NCI-H226 (cell line): Measurements from ENCODE around the gene ZMIZ2.
"Not testable (repeated sequence)": the region's sequence is repeated elsewhere in the genome, so short reads cannot be mapped to it uniquely, and the experiment has no call there.

ENCODE experiments used
- DNase-seq: peaks from one replicate; pipeline ENCODE4 v3.0.0-alpha.2; 2015

The ZMIZ2 gene

GRCh38 chr7:44759246-44759645 lies 10.6 kb downstream of the ZMIZ2 start:
- DNase-seq = no peak

- no peak for DNase-seq
Measured at GRCh38 chr7:44760034-44760580, 11.5 kb downstream of the ZMIZ2 start.

- no peak for DNase-seq
Measured at GRCh38 chr7:44761207-44762161, 12.8 kb downstream of the ZMIZ2 start.

GRCh38 chr7:44762300-44762699 lies 13.7 kb downstream of the ZMIZ2 start:
- no peak for DNase-seq

- DNase-seq = no peak
Measured at GRCh38 chr7:44762726-44763522, 14.3 kb downstream of the ZMIZ2 start.

- no peak for DNase-seq
Measured at GRCh38 chr7:44764081-44764480, 15.4 kb downstream of the ZMIZ2 start.

GRCh38 chr7:44764665-44765578 lies 16.3 kb downstream of the ZMIZ2 start:
- DNase-seq = no peak

- DNase-seq = no peak
Measured at GRCh38 chr7:44765579-44766415, 17.1 kb downstream of the ZMIZ2 start.

- no peak for DNase-seq
Measured at GRCh38 chr7:44766416-44766801, 17.8 kb downstream of the ZMIZ2 start.

GRCh38 chr7:44767134-44767911 lies 18.7 kb downstream of the ZMIZ2 start:
- no peak for DNase-seq

- no peak for DNase-seq
Measured at GRCh38 chr7:44767912-44768627, 19.4 kb downstream of the ZMIZ2 start.

- no peak for DNase-seq
Measured at GRCh38 chr7:44768628-44769371, 20.2 kb downstream of the ZMIZ2 start.

- DNase-seq = no peak
Measured at GRCh38 chr7:44769376-44769775, 20.7 kb downstream of the ZMIZ2 start.

GRCh38 chr7:44769776-44770294 lies 21.2 kb downstream of the ZMIZ2 start:
- DNase-seq = peak; percentile 82

GRCh38 chr7:44771358-44771757 lies 22.7 kb downstream of the ZMIZ2 start:
- no peak for DNase-seq

GRCh38 chr7:44772440-44772839 lies 23.8 kb downstream of the ZMIZ2 start:
- DNase-seq = no peak

- DNase-seq = no peak
Measured at GRCh38 chr7:44772867-44773266, 24.2 kb downstream of the ZMIZ2 start.

- DNase-seq = not testable (repeated sequence)
Measured at GRCh38 chr7:44774486-44774885, 25.8 kb downstream of the ZMIZ2 start.
